NCI-H2171 (cell line): ENCODE results near the gene SLC48A1.

Experiments
- DNase-seq: peaks from one replicate; lab custom pipeline; 2025; lab: John Stamatoyannopoulos, UW

SLC48A1 gene

DNA sequence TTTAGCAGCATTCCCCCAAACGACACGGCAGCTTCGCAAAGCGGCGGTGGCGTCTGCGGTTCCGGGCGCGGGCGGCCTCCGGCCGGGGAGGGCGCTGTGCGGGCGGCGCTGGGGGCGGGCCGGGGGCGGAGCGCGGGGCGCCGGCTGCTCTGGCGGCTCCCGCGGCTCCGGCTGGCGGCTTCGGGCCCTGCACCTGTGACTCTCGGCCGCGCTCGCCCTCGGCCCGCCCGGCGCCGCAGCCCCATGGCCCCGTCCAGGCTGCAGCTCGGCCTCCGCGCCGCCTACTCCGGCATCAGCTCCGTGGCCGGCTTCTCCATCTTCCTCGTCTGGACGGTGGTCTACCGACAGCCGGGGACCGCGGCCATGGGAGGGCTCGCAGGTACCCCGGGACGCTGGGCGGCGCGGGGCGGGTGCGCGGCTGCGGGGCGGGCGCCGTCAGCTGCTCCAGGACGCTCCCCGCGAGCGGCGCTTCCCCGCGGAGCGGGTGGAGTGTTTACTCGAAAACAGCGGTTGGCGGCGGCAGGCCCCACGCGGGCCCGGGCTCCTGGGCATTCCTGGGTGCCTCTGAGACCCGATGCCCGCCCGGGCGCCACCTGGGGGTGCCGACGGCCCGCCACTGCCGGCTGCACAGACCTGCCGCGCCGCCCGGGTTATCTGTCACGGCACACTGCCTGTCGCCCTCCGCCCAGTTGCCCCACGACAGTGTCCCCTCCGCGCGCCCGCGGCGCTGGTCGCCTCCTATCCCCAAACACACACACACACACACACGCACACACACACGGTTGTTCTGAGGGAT, at the start of gene SLC48A1:
TSS of gene SLC48A1 (plus strand) at position 177 of the 796 bp plus-strand sequence. CDS start at position 244, 67 bp downstream.
- peak; percentile 69 for DNase-seq

DNA sequence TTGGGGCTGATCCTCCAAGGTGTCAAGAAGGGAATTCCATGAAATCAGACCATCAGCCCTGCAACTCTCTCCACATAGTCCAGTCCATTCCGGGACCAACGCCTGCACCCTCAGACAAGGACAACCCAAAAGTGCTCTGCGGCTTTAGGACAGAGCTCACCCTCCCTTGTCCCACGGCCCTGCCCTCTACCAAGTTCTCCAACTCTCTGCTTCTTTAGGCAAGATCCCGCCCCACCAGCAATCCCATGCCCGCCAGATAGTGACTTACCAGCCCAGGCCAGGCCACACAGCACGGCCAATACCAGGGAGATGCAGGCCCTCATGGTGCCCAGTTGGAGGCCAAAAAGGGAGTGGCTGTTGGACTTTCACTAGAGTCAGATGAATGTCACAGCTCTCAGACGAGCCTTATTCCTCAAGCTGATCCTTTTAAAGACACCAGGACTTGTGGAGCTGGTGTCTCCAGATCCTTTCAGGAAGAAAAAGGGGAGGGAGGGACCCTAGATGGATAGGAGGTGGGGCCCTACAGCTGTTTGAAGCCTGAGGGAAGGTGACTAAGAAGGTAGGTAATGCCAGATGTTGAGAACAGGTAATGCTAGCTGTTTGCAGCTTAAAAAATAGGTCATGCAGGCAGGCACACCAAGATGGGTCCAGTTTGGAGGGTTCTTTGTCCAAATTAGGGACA, 47.8 kb upstream of the SLC48A1 start, which contains the start of gene ENDOU:
TSS of gene ENDOU (minus strand) at position 400 of the 682 bp plus-strand sequence. CDS start at position 323, 77 bp downstream.
- no peak for DNase-seq

DNA sequence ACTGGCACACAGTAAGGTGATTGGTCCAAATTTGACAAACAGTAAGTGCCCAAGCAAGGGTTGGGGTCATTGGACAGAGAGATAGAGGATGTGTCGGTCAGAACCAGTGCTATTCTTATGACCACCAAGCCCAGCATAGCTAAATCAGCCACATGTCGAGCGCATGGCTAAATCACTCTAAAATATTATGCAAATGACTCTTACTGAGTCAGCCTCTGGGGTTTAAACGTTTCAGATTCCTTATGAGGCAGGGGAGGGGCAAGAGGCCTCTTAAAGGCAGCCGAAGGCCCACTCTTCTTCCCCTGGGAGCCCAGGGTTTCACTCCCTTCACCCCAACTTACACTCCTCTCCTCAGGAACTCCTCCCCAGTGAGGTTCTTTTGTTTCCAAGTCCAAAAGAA, 47.1 kb upstream of the SLC48A1 start:
- DNase-seq: no peak

DNA sequence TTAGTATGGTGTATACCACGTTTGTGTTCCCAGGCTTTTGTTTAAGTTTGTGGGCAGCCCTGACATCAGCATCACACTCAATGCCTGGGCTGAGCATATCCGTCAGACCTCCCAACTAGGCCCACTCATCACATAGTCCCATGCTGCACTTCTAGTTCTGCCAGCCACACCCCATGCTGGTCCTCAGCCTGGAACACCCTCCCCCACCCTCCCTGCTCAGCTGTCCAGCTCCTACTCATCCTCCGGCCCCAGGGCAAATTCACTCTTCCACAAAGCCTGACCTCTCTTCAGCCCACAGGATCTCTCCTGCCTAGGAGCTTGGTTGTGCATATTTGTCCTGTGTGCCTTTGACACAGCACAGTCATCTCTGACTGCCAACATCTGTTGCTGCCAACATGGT, 43.8 kb upstream of the SLC48A1 start:
- no peak for DNase-seq

DNA sequence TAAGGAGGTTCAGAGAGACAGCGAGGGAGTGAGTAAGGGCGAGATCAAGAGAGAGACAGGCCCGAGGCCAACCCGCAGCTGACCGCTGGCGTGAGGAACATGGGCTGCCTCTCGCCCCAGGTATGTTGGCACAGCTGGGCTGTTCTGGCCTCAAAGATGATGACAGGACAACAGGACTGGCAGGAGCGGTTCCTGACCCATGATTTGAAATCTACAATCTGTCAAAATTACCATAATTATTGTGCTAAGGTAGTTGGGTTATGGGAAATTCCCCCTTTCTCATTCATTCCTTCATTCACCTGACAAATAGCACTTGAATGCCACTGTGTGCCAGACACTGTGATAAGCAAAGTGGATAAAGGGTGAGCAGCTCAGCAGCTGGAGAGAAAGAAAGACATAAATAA, 42.7 kb upstream of the SLC48A1 start:
- no peak for DNase-seq

DNA sequence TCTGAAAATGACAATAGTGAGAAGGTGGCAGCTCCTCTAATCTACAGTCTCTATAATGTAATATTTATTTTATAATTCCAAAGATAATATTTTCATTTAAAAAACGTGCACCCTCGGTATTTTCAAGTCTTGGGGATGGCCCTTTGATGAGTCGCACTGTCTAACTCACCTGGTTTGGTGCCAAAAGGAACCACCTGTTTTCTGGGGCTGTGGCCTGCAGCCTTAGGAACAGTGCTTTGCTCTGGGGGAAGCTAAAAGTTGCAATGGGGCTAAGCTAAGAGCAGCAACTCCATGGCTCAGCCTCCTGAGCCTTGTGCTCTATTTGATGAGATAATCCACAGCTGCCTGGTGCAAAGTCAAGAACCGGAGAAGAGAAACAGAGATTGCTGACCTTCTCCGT, 41.3 kb upstream of the SLC48A1 start:
- no peak for DNase-seq

DNA sequence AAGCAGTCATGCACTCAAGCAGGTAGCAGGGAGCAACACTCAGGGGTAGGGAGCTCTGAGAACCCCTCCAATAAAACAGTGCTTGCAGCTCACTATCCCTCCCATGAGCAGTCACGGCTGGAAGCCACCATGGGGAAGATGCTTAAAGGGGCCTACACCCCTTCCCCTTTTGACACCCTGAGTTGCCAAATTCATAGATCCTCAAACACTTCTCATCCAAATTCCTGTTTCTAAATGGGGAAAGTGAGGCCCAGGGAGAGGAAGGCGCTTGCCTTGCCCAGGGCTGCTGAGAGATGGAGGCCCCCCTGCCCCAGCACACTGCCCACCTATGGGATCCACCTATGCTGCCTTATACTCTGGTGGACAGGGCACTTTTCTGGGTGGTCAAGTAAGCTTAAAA, 40.5 kb upstream of the SLC48A1 start:
- no peak for DNase-seq

DNA sequence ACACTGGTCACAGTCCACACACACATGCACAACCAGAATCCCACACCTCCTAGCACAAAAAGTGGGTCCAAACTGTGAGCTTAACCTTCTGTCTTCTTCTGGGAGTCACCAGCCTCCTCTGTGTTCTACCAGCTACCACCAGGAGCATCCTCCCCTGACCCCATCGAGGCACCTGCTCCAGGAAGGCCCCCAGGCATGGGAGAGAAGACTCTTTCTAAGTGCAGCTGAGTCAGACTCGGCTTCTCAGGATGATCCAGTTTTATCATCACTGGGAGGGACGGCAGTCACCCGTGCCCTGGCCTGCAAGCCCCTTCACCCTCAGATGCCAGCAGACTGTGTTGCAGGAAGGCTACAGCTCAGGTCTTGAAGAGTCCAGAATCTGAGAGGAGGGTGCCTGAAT, 39.9 kb upstream of the SLC48A1 start:
- DNase-seq: no peak

DNA sequence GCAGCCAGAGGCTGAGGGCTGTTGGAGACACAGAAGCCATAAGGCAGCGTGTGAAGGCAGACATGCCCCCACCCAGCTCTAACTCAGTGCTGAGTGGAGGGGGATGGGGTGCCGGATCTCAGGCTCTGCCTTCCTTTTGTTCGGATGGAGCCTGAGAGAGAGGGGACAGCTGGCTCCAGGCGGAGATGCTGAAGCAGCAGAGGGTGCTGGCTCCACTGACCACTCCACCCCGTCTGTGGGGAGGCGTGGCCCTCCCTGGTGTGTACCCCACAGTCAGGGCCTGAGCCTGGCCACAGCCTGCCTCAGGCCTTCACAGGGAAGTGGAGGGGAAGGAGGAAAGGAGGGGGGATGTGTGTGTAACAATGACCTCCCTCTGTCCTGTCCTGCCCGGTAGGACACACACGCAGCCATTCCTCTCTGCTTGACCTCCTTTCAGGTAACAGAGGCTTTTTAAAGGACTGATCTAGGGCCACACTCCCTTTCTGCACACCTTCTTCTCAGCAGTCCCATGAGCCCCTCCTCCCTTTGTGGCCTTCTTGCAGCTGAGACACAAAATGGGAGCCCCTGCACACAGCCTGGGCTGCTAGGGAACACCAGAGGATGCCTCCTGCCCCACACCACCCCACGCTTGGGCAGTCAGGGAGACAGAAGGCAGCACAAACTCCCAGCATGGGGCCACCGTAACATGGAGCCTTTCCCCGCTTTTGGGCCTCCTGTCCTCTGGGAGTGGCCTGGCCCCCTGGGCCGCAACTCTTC, 38.1 kb upstream of the SLC48A1 start:
- DNase-seq: no peak

DNA sequence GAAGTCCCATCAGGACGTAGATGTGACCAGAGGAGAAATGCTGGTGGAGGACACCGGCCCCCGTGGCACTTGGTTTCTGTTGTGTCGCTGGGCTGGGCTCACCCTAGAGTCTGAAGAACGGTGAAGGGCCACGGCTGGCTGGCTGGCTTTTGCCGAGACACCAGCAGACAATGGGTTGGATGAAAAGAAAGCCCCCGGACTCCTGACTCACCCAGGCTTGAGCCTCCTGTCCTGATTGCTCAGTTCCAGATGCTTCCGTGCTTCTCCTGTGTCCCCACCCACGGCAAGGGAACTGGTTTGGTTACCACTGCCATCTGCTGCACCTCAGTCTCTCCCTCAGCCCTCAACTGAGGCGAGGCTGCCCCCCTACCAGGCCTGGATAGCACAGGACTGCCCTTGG, 37.4 kb upstream of the SLC48A1 start:
- DNase-seq: no peak

DNA sequence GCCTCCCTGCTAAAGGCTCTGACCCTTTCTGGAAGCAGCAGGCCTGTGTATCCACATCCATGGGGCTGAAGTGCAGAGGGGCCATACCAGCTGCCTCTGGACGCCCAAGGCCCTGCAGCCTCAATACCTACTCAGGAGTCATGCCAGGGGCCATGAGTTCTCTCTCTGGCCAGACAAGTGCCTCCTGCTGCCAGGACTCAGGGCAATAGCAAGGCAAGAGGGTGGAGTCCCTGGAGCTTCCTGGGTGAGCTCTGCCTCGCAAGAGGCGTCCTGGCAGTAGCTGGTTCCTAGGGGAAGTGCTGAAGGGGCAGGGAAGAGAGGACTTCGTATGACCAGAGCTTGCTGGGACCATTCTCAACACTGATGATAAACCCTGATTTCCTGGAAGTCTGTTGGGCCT, 36.8 kb upstream of the SLC48A1 start:
- no peak for DNase-seq

DNA sequence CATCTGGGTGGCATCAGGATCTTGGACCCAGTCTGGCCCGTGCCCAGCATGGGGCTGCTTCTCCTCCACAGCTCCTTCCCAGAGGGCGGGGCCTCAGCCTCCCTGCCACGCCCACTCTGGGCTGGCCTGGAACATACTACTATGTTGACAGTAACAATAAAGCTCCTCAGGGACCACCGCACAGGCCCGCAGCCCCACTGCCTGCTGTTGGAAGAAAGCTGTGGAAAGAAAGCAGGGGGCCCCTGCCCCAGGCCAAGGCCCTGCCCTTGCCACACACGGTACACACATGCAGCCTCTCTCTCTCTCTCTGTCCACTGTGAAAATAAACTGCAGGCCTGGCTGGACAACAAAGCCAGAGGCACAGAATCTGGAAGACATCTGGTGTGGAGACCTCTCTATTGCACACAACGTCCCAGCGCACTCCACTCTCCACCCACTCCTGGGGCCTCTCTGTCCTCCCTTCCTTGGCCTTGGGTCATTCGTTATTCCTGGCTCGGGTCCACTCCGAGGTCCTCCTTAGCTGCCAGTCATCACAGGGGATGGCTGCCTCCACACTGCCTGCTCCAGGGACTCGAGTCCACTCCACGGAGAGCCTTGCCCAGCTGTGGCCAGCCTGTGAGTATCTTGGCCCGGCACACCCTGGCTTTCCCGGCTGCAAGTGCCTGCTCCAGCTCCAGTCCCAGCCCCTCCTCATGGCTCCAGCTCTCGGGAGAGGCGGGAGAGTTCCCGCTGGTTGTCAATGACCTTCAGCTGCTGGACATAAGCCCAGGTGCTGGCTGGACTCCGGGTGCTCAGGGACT, 36.0 kb upstream of the SLC48A1 start:
- DNase-seq: no peak

DNA sequence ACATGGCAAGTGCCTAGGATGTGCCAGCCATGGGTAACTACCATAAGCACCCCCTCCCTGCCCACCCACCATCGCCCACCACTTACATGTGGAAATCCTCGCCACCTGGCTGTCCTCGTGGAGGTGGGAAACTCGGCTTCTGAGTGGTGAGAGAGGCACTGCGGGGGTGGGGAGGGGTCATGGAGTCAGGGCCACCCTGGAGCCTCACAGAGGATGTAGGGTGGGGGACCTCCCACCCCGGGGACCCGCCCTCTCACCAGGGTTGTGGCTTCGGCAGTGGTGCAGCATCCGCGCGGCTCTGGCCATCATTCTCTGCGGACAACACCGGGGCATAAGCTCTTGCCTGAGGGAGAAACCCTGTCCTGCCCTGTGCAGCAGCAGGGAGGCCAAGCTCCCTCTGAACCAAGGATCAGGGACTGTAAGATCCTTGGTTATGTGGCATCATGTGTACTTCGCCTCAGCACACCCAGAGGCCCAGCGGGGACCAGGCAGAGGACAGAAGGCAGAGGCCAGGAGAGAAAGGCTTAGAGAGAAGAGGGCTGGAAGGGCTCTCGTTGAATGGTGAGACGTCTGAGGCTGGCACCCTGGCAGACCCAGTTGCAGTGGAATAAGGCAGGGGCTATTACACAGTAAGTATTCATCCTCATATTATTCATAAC, 35.0 kb upstream of the SLC48A1 start:
- no peak for DNase-seq

DNA sequence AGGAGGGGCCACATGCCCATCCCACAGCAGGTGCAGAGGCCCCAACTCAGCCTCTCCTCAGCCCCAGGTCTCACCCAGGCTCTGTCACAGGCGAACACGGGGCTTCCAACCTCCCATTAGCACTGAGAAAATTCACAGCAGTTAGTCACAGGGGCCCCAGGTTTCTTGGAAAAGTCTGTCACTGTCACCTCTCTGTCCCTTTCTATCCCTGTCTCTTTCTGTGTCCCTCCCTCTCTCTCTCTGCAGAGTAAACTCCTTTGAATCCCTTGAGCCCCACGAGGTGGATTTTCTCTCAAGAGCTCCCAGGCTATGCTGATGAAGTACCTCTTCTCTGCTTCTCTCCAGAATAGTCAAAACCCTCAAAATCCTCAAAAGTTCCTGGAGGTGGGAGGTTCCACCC, 33.7 kb upstream of the SLC48A1 start:
- DNase-seq: no peak

DNA sequence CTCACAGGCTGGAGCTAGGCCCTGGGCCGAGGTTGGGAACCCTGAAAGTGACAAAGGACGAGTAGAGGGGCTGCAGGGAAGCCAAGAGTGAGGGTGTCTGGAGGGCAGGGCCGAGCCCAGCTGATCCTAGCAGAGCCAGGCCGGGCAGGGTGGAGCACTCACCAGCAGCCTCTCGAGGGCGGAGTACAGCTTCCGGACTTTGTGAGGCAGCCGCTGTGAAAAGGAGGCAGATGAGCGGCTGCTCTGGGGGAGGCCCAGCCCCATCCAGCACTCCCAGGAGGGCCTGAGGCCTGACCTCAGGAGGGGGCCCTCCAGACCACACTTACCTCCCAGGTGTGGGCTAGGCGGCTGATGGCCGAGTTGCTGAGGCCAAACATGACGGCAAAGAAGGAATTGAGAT, 33.1 kb upstream of the SLC48A1 start:
- DNase-seq: no peak

DNA sequence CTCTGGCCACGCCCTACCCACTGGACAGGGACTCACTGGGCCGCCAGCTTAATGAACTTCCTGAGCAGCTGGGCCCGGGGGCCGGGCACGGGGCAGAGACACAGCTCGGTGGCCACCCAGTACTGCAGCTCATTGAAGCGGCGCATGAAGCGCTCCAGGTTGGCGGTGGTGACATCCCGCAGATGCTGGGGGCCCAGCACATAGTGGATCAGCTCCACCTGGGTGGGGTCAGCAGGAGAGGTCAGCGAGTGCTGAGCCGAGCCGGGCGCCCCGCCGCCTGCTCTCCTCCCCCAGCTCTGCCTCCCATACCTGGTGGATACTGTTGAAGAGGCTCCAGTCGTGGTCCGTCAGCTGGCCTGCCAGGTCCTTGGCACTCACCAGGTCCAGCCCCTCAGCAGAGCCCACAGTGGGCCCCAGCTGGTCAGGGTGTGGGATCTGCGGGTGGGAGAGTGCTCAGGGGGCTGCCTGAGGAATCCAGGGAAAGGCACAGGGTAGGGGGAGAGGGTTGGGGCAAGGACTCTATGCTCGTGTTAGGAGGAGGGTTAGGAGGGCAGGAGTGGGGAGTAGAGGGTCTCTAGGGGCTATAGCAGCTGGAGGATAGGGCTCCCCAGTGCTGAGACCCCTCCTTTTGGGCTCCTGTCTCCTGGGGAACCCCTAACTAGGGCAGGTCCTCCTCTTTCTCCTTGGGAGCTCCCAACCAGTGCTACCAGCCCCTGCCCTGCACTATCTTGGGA, 32.3 kb upstream of the SLC48A1 start:
- DNase-seq: no peak

DNA sequence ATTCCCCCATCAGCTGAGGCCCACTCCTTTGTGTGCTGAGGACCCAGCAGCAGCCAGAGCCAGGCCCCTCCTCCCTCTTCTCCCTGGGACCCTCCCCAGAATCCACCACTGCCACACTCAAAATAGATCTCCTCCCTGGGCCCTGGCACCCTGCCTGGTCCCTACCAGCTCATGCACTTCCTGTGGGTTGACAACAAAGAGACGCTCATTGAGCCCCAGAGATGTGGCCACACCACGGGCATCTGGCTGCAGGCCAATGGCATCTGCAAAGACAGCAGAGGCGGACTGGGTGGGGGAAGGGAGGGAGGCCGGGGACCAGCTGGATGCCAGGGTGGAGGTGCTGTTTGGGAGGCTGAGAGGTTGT, 31.7 kb upstream of the SLC48A1 start:
- peak; percentile 51 for DNase-seq

DNA sequence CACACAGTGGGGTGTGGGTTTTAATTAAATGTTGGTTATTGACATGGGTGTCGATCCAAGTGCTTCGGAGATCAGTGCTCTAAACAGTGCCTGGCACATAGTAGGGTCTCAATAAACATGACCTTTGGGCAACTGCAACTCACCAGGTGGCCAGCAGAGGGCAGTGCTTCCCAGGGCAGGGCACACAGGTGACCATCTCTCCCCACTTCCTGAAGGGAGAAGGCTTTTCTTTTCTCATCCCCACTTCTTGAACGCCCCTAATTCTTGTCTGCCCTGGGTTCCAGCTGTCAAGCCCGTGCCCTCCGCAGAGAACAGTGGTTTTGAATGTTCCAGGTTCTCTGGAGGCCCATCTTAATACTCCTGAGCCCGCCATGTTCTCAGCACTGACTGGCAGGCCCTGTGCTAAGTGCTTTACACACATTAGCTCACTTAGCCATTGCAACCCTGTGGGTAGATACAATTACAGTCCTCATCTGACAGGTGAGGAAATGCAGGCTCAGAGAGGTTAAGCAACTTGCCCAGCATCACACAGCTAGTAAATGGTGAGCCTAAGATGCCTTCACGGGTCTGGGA, 30.7 kb upstream of the SLC48A1 start:
- no peak for DNase-seq

DNA sequence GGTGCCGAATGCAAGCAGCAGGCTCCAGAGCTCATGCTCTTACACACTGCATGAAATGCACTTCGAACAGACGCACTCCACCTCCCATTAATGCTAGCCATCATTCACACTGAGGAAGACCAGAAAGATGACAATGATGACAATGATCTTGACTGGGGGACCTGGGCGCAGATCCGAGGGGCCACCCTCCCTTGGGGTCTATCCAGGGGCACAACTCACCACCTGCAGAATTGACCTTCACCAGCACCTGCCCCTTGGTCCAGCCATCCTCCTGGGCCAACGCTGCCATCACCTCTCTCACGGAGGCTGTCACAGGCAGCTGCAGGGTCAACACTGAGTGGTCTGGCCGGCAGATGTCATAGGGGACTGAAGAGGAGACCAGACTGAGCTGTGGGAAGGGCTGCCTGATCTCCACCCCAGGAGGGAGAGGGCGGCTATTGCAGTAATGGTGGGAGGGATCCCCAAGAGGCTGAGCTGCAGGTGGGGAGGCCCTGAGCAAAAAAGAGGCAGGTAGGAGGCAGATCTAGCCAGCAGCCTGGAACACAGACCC, 29.7 kb upstream of the SLC48A1 start:
- DNase-seq: no peak

DNA sequence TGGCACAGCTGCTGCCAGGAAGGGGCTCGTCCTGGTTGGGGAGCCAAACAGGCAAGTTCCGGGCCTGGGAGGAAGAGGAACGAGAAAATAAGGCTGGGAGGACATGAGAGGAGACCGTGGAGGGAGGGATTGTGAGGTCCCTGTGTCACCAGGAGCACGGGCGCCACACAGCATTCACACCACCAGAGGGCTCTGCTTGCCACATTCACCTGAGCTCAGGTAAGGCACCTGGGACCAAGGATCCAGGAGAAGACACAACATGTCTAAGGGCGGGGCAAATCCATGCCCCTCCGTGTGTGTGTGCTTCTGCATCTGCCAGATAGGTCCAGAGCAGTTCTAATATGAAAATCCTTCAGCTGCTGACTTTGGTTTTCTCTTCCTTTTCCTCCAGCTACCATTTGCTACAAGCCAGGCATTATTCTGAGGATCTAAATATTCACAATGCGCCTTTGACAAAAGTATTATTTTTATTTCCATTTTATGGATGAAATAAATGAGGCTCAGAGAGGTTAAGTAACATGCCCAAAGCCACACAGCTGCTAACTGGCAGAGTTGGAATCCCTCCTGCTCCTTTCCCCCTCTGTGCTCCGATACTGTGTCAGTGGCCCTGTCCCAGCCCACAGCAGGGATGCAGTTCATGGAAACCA, 28.9 kb upstream of the SLC48A1 start:
- peak; percentile 33 for DNase-seq
